ENCODE data around the gene RAB25. TPM values are rescaled to one million over a fixed set of nuclear protein-coding genes. Genes with fewer than 3 reads are reported as not detected.
A peak's percentile ranks its signal among the peaks of the same experiment; 100 is the strongest.

The RAB25 gene
- total RNA-seq, 4 donors from 2014 or later = not detected

DNA sequence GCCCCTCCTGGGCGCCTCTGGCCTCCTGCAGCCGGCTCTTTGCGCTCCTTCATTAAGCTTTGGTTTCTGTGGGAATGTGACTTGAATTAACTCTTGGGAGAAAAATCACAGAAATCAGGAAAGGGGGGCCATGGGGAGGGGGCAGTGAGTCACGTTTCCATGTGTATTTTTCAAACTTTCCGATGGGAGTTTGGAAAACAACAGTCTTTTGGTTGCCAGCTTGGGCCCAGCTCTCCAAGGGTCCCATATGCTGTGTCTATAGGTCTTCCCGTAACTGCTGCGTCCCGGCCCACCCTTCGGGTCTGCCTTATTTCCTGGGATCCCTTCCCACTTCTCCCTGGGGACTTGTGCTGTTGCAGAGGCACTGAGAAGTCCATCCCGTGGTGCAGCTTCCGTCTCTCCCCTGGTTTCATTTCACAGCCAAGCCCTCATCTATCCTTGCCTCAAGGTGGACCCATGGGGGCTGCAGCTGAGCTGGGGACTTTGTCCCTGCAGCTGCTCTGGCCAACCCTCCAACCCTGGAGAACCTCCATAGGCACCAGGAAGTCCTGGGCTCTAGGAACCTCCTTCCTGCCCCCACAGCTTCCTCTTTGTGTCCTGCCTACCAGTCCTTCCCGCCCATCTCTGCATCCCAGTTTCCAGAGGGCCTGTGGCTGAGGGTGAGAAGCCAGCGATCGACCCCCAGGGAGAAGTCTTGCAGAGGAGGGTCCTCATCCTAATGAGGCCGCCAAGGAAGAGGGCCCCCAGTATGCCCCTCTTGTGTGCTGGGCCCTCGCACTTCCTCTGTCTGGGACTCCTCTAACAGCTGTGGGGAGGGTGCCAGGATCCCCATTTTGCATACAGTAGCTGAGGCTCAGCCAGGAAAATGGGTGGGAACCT is 41.9 kb downstream of the RAB25 start:
- TF ChIP-seq, protein P1, sequence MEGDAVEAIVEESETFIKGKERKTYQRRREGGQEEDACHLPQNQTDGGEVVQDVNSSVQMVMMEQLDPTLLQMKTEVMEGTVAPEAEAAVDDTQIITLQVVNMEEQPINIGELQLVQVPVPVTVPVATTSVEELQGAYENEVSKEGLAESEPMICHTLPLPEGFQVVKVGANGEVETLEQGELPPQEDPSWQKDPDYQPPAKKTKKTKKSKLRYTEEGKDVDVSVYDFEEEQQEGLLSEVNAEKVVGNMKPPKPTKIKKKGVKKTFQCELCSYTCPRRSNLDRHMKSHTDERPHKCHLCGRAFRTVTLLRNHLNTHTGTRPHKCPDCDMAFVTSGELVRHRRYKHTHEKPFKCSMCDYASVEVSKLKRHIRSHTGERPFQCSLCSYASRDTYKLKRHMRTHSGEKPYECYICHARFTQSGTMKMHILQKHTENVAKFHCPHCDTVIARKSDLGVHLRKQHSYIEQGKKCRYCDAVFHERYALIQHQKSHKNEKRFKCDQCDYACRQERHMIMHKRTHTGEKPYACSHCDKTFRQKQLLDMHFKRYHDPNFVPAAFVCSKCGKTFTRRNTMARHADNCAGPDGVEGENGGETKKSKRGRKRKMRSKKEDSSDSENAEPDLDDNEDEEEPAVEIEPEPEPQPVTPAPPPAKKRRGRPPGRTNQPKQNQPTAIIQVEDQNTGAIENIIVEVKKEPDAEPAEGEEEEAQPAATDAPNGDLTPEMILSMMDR (IDR thresholded peaks at IDR 0.05) = peak in 1 of 5 experiments; percentile 12
- no peak for TF ChIP-seq EP300 (IDR thresholded peaks at IDR 0.05)
- Histone ChIP-seq H3K36me3 (no peaks in the 10 kb centered on the region), H3K4me1 (peaks cover 8 to 75% (median 55%) of the 10 kb centered on the region in 4 donors), H3K9me3 (no peaks in the 10 kb centered on the region), H3K27me3 (no peaks in the 10 kb centered on the region), H3K4me3 (no peak overlapping the region), H3K27ac (peak overlapping the region; percentile 93 to 97 (median 96))
- DNase-seq (ENCODE audit: low spot score in 2 of 2) = no peak
- 49 to 52% methylated on average over 16 of the region's 16 CpGs for WGBS, 2 donors

DNA sequence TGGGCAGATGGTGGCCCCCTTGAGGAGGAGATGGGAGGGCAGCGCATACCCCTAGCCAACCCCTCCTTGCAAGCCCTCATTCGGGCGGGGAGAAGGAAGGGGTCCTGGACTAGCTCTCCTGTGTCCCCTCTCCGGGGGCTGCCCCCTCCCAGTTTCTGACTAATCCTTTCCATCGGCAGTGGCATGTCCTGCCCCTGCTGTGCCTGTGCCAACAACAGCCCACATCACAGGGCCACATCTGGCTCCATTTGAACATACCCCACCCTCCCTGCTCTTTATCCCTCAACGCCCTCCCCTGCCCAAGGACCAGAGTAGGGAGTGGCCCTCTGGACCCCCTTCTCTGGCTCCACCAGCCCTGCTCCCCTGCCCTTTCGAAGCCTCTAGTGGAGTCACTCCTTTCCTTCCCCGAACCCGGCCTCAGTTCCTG is 42.6 kb downstream of the RAB25 start:
- H3K9me3 ChIP-seq = no peaks in the 10 kb centered on the region
- H3K4me3 ChIP-seq = no peak overlapping the region
- 22 to 27% methylated on average over 9 of the region's 9 CpGs for WGBS, 2 donors
- peak overlapping the region; percentile 93 to 97 (median 96) for H3K27ac ChIP-seq
- no peaks in the 10 kb centered on the region for H3K36me3 ChIP-seq
- H3K4me1 ChIP-seq = peaks cover 8 to 80% (median 55%) of the 10 kb centered on the region in 4 donors
- TF ChIP-seq, protein P1 (IDR thresholded peaks at IDR 0.05) = no peak
- TF ChIP-seq POLR2A (IDR thresholded peaks at IDR 0.05) = no peak
- no peak for TF ChIP-seq EP300 (IDR thresholded peaks at IDR 0.05)
- DNase-seq (ENCODE audit: low spot score in 2 of 2) = no peak
- no peaks in the 10 kb centered on the region for H3K27me3 ChIP-seq

DNA sequence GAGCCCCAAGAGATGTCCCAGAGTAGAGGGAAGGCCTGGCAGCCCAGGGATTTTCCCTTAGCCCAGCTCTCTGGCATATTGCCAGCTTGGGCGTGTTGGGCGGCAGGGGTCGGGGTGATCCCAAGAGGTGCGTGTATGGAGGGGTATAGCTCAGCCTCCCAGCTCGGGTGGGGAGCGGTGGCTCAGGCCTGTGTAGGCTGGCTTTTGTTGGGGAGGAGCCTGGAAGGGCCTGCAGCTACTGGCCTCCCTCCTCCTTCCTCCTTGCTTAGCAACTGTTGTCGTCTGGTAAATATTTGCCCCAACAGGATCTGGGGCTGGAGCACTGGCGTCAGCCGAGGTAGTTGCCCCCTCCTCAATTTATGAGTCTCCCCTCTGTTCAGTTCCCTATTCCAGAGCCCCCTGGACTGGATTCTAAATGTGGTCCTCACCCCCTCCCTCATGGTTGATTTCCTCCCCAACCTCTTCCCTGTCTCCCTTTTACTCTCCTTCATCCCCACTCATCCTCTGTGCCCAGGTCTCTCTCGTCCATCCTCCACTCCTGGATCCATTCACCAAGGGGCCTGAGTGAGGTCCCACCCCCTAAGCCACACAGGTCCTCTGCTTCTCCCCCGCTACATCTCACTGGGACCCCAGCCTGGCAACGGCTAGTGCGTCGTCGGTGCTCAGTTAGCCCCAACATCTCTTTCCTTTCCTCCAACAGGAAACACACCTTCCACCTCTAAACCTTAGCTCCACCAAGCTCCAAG is 43.3 kb downstream of the RAB25 start:
- peak in 1 of 2 donors; percentile 63 for DNase-seq (ENCODE audit: low spot score in 2 of 2)
- Histone ChIP-seq H3K4me3 (no peak overlapping the region), H3K27ac (peak overlapping the region; percentile 93 to 97 (median 96)), H3K4me1 (peaks cover 8 to 87% (median 55%) of the 10 kb centered on the region in 4 donors), H3K27me3 (no peaks in the 10 kb centered on the region), H3K36me3 (no peaks in the 10 kb centered on the region), H3K9me3 (no peaks in the 10 kb centered on the region)
- peak; percentile 16 to 32 for TF ChIP-seq POLR2A (IDR thresholded peaks at IDR 0.05)
- peak in 1 of 2 donors; percentile 65 for TF ChIP-seq EP300 (IDR thresholded peaks at IDR 0.05)
- TF ChIP-seq, protein P1 (IDR thresholded peaks at IDR 0.05) = no peak
- 26 to 46% methylated on average over 9 to 15 of the region's 15 CpGs for WGBS, 2 donors

DNA sequence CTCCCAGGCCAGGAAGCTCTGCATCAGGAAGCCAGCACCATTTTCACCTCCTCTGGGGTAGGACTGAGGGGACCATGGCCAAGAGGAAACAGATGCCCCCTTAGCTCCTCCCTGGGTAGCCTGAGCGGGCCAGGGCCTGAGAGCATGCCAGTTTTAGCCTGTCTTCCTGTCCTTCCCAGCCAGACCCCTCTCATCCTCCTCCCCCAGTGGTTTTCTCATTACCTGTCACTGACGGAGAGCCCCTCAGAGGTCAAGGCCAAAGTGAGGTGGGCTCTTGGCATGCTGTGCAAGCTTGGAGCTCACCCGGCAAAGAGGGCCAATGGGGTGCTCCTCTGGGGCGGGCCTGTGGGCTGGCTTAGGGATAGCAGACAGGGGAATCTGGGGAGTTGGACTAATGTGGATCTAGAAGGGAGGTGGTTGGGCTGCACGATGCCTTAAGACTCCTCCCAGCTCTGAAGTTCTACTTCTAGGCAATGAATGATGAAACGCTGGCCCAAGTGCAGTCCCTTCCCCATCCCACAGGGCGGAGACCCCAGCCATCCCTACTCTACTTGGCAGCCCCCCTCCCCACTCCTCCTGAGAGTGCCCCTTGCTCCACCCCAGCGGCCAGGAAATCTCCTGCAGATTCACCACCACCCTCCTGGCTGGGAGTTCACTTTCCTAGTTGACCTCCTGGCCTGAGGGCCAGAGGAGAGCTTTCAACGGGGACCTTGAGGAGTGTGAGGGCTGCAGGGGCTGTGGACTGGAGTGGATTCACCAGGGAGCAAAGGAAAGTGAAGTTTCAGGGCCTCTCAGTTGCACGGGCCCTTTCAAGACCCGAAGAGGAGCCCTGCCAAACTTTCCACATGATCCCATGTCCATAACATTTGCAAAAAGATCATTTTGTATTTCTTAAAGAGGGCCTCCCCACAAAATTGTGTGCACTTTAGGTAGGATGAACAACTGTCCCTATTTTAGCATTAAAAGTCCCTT is 44.2 kb downstream of the RAB25 start:
- no peaks in the 10 kb centered on the region for H3K9me3 ChIP-seq
- TF ChIP-seq POLR2A (IDR thresholded peaks at IDR 0.05) (peak in 1 of 2 donors; percentile 7), EP300 (IDR thresholded peaks at IDR 0.05) (no peak)
- TF ChIP-seq, protein P1 (IDR thresholded peaks at IDR 0.05) = peak in 2 of 5 experiments; percentile 13 to 27
- H3K27ac ChIP-seq = peak overlapping the region; percentile 93 to 97 (median 96)
- peak in 1 of 2 donors; percentile 15 for DNase-seq (ENCODE audit: low spot score in 2 of 2)
- no peaks in the 10 kb centered on the region for H3K27me3 ChIP-seq
- H3K4me1 ChIP-seq = peaks cover 8 to 89% (median 55%) of the 10 kb centered on the region in 4 donors
- peak overlapping the region in 2 of 4 donors; percentile 48 to 50 for H3K4me3 ChIP-seq
- 31 to 33% methylated on average over 11 of the region's 11 CpGs for WGBS, 2 donors
- no peaks in the 10 kb centered on the region for H3K36me3 ChIP-seq

Data from tibial nerve (tissue), 4 donors.